Right ventricle myocardium inferior (tissue), 1 donor: ENCODE data around the gene SEC14L1. TPM values are rescaled to one million over a fixed set of nuclear protein-coding genes. Genes with fewer than 3 reads are reported as not detected.

Experiments used
- ATAC-seq: fragments of 200-7000 bp; cut with Tn5 transposase; one replicate; pipeline ENCODE4 v1.9.1; 2020; ENCODE audit warnings: mild to moderate bottlenecking, moderate library complexity
- DNase-seq: peaks from one replicate; pipeline ENCODE4 v3.0.0; 2021; ENCODE audit errors: missing footprints
- intact Hi-C: fragments of 100-400 bp; cut with DNase I; formaldehyde crosslinking; loops from one replicate; pipeline ENCODE4 v1.11.0; 2022
- total RNA-seq: library from RNA; stranded (reverse); fragmentation: NEBNext Ultra II Directional; extraction: Animal tissue kit (Norgen Biotek cat#: 25700); gene quantifications from one replicate; pipeline ENCODE4 v1.2.1, GENCODE V29; 2021
- donor health status: DM: no; HTN: yes; CAD: no; lungs with severe emphysema.

The SEC14L1 gene
- total RNA-seq, 1 donor from 2014 or later = 65.5 TPM

DNA sequence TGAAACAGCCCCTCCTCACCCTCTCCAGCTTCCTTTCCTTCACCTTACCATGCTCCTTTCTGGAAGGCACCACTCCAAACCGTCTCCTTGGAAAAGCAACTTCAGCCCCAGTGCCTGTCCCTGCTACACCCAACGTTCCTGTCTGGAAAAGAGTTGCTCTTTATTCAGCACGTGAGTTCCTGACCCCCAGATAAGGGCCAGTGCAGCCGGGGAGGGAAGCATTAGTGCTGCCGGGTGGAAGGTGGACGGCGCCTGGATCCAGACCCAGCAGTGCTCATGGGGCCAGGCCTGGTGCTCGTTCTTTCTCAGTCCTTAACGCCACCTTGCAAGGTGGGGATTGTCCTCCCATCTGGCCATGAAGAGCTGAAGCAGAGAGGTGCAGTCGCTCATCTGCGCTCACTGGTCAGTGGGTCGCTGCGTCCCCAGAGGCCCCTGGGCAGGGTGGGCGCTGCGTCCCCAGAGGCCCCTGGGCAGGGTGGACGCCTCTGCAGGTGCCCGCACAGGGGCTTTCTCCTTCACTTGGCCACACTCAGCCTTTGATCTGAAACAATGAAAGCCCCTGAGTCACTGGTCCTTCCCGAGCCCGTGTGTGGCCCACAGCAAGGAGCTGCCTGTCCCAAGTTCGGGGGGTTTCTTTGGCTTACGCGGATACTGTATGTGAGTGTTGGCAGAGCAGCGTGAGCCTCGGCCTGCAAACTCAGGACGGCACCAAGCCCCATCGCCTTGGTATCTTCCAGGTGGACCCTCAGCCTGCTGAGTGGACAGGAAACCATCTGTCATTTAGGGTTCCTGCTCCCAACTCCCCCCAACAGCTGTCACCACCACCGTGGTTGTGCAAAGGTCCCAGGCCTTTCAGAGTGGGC lies 117.1 kb downstream of the SEC14L1 start:
- DNase-seq (no peak), ATAC-seq (no peak)
- intact Hi-C loops = no loop called here

GRCh38 chr17:77258638-77259037 lies 117.9 kb downstream of the SEC14L1 start:
- intact Hi-C loops = no loop called here
- ATAC-seq = no peak

DNA sequence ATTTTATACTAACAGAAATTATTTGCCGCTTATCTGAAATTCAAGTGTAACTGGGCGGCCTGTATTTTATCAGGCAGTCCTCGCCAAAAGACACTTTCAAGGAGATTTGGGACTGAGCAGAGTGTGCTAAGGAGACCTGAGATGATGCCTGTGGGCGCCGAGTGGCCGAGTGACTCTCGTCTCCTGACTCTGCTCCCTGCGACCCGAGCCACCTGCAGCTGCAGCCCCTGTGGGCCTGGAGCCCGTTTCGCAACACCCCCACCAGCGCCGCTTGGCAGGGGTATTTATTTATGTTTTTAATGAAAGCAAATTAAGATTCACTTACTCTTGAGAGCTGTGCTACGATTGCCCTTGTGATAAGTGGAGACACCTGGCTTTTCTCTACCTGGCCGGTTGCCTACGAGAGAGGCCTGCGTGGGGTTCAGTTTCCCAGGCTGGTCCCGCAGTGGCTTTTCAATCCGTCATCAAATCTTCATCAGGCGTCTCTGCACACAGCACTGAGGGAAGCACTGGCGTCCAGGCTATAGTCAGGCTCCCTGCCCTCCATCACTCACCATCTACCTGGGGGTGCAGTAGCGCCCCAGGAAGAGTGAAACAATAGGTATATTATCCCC lies 124.0 kb downstream of the SEC14L1 start:
- no peak for ATAC-seq
- no peak for DNase-seq
- intact Hi-C loops = no loop called here

More at GRCh38 chr17:77258638-77259037, 117.9 kb downstream of the SEC14L1 start:
- DNase-seq = no peak

DNA sequence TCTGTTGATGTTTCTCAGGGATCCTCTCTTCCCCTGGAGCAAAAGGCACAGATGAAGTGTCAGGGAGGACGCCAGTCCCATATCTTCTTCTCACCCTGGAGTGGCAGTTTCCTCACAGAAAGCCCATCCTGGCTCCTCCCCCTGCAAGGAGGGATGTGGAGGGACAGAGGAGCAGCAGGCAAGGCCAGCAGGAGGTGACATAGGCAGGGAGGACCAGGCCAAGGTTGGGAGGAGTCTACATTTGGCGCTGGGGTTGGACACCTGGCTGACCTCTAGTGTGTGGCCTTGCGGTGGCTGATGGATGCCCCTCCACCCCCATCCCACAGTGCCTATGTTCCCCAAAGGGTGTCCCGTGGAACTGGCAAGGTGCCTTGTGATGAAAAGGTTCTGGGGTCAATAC lies 125.4 kb downstream of the SEC14L1 start:
- intact Hi-C loops = no loop called here
- ATAC-seq (no peak), DNase-seq (no peak)
